Measurements from ENCODE around the gene PLPP1. TPM values are rescaled to one million over a fixed set of nuclear protein-coding genes. Genes with fewer than 3 reads are reported as not detected.

Gene PLPP1
- total and polyA plus RNA-seq, 2 of the 8 experiments (the other 6 are each of a cell fraction or from before 2014, with no cell fraction given) = 43.7 to 91.3 TPM

DNA sequence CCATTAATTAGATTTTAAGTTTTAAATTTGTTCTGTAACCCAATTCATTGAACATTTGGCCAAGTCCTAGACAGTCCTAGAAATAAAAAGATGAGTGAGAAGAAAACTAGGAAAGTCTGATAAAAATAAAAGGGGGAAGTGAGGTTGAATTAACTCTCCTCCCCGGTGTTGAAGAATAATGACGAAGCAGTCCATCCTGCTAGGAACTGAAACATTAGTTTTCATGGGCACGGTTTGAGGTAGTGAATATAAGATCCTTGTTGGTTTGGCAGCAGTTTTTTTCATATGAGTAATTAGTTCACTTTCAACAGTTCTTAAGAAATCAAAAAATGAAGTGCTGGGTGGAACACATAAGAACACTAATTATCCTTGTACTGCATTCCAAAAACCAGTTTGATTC lies 123.9 kb downstream of the PLPP1 start:
- FAIRE-seq (no peak), DNase-seq (ENCODE audit: low read depth in 1 of 2, low spot score in 2 of 2) (no peak)
- Histone ChIP-seq H2BK5ac (ENCODE audit: low read depth, low read length) (no peak overlapping the region), H3K9me3 (ENCODE audit: insufficient read depth in 2 of 2, low read depth in 1 of 2, low read length in 1 of 2) (no peaks in the 10 kb centered on the region), H3K4me2 (ENCODE audit: insufficient read depth in 1 of 2, low read depth in 2 of 2, low read length in 2 of 2) (no peak overlapping the region), H4K20me1 (replicated peaks in 1 of 2; ENCODE audit: control insufficient read depth in 1 of 2, insufficient read depth in 2 of 2, low read length in 2 of 2) (no peaks in the 10 kb centered on the region), H3K27me3 (replicated peaks in 1 of 4; ENCODE audit: control insufficient read depth in 3 of 4, extremely low read depth in 1 of 4, insufficient read depth in 3 of 4, low read length in 3 of 4) (no peaks in the 10 kb centered on the region), H3K79me2 (ENCODE audit: control insufficient read depth in 1 of 2, insufficient read depth in 2 of 2, low read length in 2 of 2) (no peaks in the 10 kb centered on the region; a peak in 1 of 4 replicates), H2AK5ac (ENCODE audit: low read depth, low read length) (no peak overlapping the region), H3K4me1 (replicated peaks in 1 of 4; ENCODE audit: control insufficient read depth in 3 of 4, insufficient read depth in 4 of 4, low read length in 3 of 4) (no peaks in the 10 kb centered on the region), H3K56ac (replicated peaks; ENCODE audit: insufficient read length, low read depth, low read length) (no peak overlapping the region), H3K4ac (replicated peaks; ENCODE audit: insufficient read length, low read depth, low read length) (no peak overlapping the region), H2BK120ac (replicated peaks; ENCODE audit: low read depth, low read length) (no peak overlapping the region), H3K23ac (ENCODE audit: insufficient read length) (no peak overlapping the region), H2BK12ac (ENCODE audit: low read depth, low read length) (no peak overlapping the region), H3K9ac (replicated peaks in 1 of 4; ENCODE audit: extremely low read depth in 1 of 4, low read depth in 3 of 4, low read length in 3 of 4) (no peak overlapping the region), H3K36me3 (ENCODE audit: control insufficient read depth in 2 of 4, insufficient read depth in 4 of 4, low read length in 3 of 4) (peaks cover 0 to 42% (median 10%) of the 10 kb centered on the region in 4 experiments; a peak in 4 of 8 replicates), H3K4me3 (ENCODE audit: extremely low read depth in 1 of 4, insufficient read depth in 2 of 4, low read depth in 3 of 4, low read length in 4 of 4) (no peak overlapping the region), H3K27ac (ENCODE audit: low read depth, low read length) (no peak overlapping the region), H4K91ac (replicated peaks; ENCODE audit: insufficient read length, low read length) (no peak overlapping the region), H2BK20ac (ENCODE audit: low read length) (no peak overlapping the region), H3K14ac (ENCODE audit: insufficient read length) (no peak overlapping the region), H3K23me2 (ENCODE audit: low read depth, low read length) (no peaks in the 10 kb centered on the region), H3K18ac (ENCODE audit: extremely low read depth, low read length) (no peak overlapping the region), H2AFZ (ENCODE audit: low read length) (no peak overlapping the region), H2BK15ac (ENCODE audit: low read length) (no peak overlapping the region), H3K79me1 (ENCODE audit: low read depth, low read length) (no peaks in the 10 kb centered on the region), H4K5ac (ENCODE audit: insufficient read length, low read depth, low read length) (no peak overlapping the region), H4K8ac (ENCODE audit: extremely low read depth, insufficient read depth, low read length) (no peak overlapping the region)
- ChIA-PET POLR2A (ENCODE audit: partially characterized antibody) (no interaction called here), CTCF (ENCODE audit: partially characterized antibody) (interaction anchor here (0.6 to 3.0 kb wide), 2 partner anchors 263 to 281 kb away, joined by 3 to 12 read pairs; no protein-coding TSS in a partner anchor)
- WGBS, 2 experiments (ENCODE audit: extremely low coverage in 1 of 2, insufficient coverage in 1 of 2, insufficient read length in 1 of 2, insufficient replicate concordance in 2 of 2, low coverage in 1 of 2, low lambda C conversion rate in 2 of 2, missing lambda C conversion rate in 1 of 2) = 94% methylated on average over 3 of the region's 3 CpGs; no CpG with 5 or more reads in 1 of the 2 experiments
- TF ChIP-seq, protein P1, sequence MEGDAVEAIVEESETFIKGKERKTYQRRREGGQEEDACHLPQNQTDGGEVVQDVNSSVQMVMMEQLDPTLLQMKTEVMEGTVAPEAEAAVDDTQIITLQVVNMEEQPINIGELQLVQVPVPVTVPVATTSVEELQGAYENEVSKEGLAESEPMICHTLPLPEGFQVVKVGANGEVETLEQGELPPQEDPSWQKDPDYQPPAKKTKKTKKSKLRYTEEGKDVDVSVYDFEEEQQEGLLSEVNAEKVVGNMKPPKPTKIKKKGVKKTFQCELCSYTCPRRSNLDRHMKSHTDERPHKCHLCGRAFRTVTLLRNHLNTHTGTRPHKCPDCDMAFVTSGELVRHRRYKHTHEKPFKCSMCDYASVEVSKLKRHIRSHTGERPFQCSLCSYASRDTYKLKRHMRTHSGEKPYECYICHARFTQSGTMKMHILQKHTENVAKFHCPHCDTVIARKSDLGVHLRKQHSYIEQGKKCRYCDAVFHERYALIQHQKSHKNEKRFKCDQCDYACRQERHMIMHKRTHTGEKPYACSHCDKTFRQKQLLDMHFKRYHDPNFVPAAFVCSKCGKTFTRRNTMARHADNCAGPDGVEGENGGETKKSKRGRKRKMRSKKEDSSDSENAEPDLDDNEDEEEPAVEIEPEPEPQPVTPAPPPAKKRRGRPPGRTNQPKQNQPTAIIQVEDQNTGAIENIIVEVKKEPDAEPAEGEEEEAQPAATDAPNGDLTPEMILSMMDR (IDR thresholded peaks at IDR 0.05; ENCODE audit: control extremely low read depth in 1 of 3, insufficient read depth in 1 of 3, low read depth in 1 of 3, low read length in 3 of 3) = no peak
- TF ChIP-seq NRF1 (IDR thresholded peaks at IDR 0.05; ENCODE audit: low read depth, low read length) = no peak
- no peak for TF ChIP-seq GABPA (IDR thresholded peaks at IDR 0.05; ENCODE audit: borderline replicate concordance, insufficient read depth, low read length)
- TF ChIP-seq FOSL1 (IDR thresholded peaks at IDR 0.05; ENCODE audit: insufficient read depth, low read depth, low read length) = no peak
- no peak for TF ChIP-seq CREB1 (IDR thresholded peaks at IDR 0.05)
- TF ChIP-seq SUZ12 (IDR thresholded peaks at IDR 0.05; ENCODE audit: low read length) = no peak
- TF ChIP-seq CTBP2 (IDR thresholded peaks at IDR 0.05; ENCODE audit: borderline replicate concordance, insufficient read depth, insufficient read length, low read length) = no peak
- TF ChIP-seq BCL11A (IDR thresholded peaks at IDR 0.05; ENCODE audit: low read depth in 2 of 2, low read length in 2 of 2) = no peak
- TF ChIP-seq CHD2 (IDR thresholded peaks at IDR 0.05; ENCODE audit: low read length) = no peak
- TF ChIP-seq SP1 (IDR thresholded peaks at IDR 0.05; ENCODE audit: low read depth, low read length) = no peak
- no peak for TF ChIP-seq CBX5 (IDR thresholded peaks at IDR 0.05; ENCODE audit: low read depth, low read length)
- TF ChIP-seq ZNF274 (IDR thresholded peaks at IDR 0.05; ENCODE audit: borderline replicate concordance, extremely low read depth, low read length) = no peak

Data from H1 (cell line).